Thymus (tissue), 14 donors: Measurements from ENCODE around the gene METTL18. TPM values are rescaled to one million over a fixed set of nuclear protein-coding genes. Genes with fewer than 3 reads are reported as not detected.

ENCODE experiments used
- DNase-seq, 9 donors: peaks; one replicate each; pipeline ENCODE4 v3.0.0-alpha.2; 2013; ENCODE audit warnings: low spot score in 9 of 9, low read depth in 6 of 9, missing footprints in 1 of 9
- H3K27ac ChIP-seq, 2 donors: one replicate each; pipeline ENCODE4 v1.5.1; 2013; ENCODE audit warnings: control low read depth in 1 of 2, low read depth in 1 of 2, low read length in 1 of 2, mild to moderate bottlenecking in 1 of 2, moderate library complexity in 1 of 2
- H3K27me3 ChIP-seq, 2 donors: one replicate each; pipeline ENCODE4 v1.5.1; 2013; ENCODE audit warnings: low read length in 1 of 2; ENCODE audit not compliant: control insufficient read depth in 2 of 2, insufficient read depth in 1 of 2
- H3K36me3 ChIP-seq, 2 donors: one replicate each; pipeline ENCODE4 v1.5.1; 2013; ENCODE audit warnings: low read length in 1 of 2, mild to moderate bottlenecking in 1 of 2, moderate library complexity in 1 of 2; ENCODE audit not compliant: control insufficient read depth in 2 of 2, insufficient read depth in 2 of 2
- H3K4me1 ChIP-seq, 2 donors: one replicate each; pipeline ENCODE4 v1.5.1; 2013; ENCODE audit warnings: low read length in 2 of 2; ENCODE audit not compliant: control insufficient read depth in 2 of 2, insufficient read depth in 2 of 2
- H3K4me3 ChIP-seq, 2 donors: one replicate each; pipeline ENCODE4 v1.5.1; 2013; ENCODE audit warnings: low read length in 2 of 2, control low read depth in 1 of 2, mild to moderate bottlenecking in 1 of 2
- H3K9me3 ChIP-seq, 2 donors: one replicate each; pipeline ENCODE4 v1.5.1; 2013; ENCODE audit warnings: low read length in 1 of 2, mild to moderate bottlenecking in 1 of 2; ENCODE audit not compliant: control insufficient read depth in 2 of 2, insufficient read depth in 1 of 2
- whole genome bisulfite sequencing: extraction: QIAGEN DNeasy Blood & Tissue Kit; methylation state at CpG from one replicate; pipeline ENCODE4 v1.1.7; 2013; 5-methylcytosine and 5-hydroxymethylcytosine counted together
- long read RNA-seq, 10 donors: transcript quantifications; one replicate each; lab custom pipeline, GENCODE V29; 2026
- polyA plus RNA-seq: library from polyadenylated mRNA; stranded (reverse); fragments of 200-250 nt; gene quantifications from one replicate; pipeline ENCODE4 v1.2.3, GENCODE V29; 2013
- total RNA-seq: library from RNA; stranded (reverse); fragments of 120-200 nt; gene quantifications from one replicate; pipeline ENCODE4 v1.2.4, GENCODE V29; 2013
- donor health status: healthy.

The METTL18 gene
- total RNA-seq (16.7 TPM), polyA plus RNA-seq (24.6 TPM)
- long read RNA-seq, donor 1, partial matches to known transcripts, result 0 of 1 reads
- long read RNA-seq, donor 1, other reads (novel, unspliced or antisense), result 0 of 1 reads
- long read RNA-seq, donor 2, transcript METTL18-202 (2 exons, 1,521 nt), result major isoform, 14 of 16 reads
- long read RNA-seq, donor 2, partial matches to known transcripts, result 0 of 16 reads
- long read RNA-seq, donor 2, other reads (novel, unspliced or antisense), result 0 of 16 reads
- long read RNA-seq, donor 3, transcript METTL18-202 (2 exons, 1,521 nt), result major isoform, 11 of 29 reads
- long read RNA-seq, donor 3, partial matches to known transcripts, result 16 of 29 reads
- long read RNA-seq, donor 3, other reads (novel, unspliced or antisense), result 0 of 29 reads
- long read RNA-seq, donor 4, transcript METTL18-202 (2 exons, 1,521 nt), result major isoform, 6 of 6 reads
- long read RNA-seq, donor 4, partial matches to known transcripts, result 0 of 6 reads
- long read RNA-seq, donor 4, other reads (novel, unspliced or antisense), result 0 of 6 reads
- long read RNA-seq, donor 5, transcript METTL18-202 (2 exons, 1,521 nt), result major isoform, 10 of 12 reads
- long read RNA-seq, donor 5, partial matches to known transcripts, result 0 of 12 reads
- long read RNA-seq, donor 5, other reads (novel, unspliced or antisense), result 0 of 12 reads
- long read RNA-seq, donor 6, partial matches to known transcripts, result 0 of 4 reads
- long read RNA-seq, donor 6, other reads (novel, unspliced or antisense), result 0 of 4 reads
- long read RNA-seq, donor 7, partial matches to known transcripts, result 6 of 10 reads
- long read RNA-seq, donor 7, other reads (novel, unspliced or antisense), result 0 of 10 reads
- long read RNA-seq, donor 8, partial matches to known transcripts, result 0 of 3 reads
- long read RNA-seq, donor 8, other reads (novel, unspliced or antisense), result 0 of 3 reads
- long read RNA-seq, donor 9, transcript METTL18-202 (2 exons, 1,521 nt), result major isoform, 8 of 10 reads
- long read RNA-seq, donor 9, partial matches to known transcripts, result 0 of 10 reads
- long read RNA-seq, donor 9, other reads (novel, unspliced or antisense), result 0 of 10 reads
- long read RNA-seq, donor 10, transcript METTL18-202 (2 exons, 1,521 nt), result major isoform, 6 of 8 reads
- long read RNA-seq, donor 10, partial matches to known transcripts, result 0 of 8 reads
- long read RNA-seq, donor 10, other reads (novel, unspliced or antisense), result 0 of 8 reads

- under 1% methylated on average over 48 of the region's 48 CpGs for WGBS
- Histone ChIP-seq H3K4me3 (peak within 1 kb of the TSS; percentile 63 to 79), H3K36me3 (peaks cover 0 to 6% of the 10 kb centered on the region in 2 donors), H3K27me3 (no peaks in the 10 kb centered on the region), H3K4me1 (peaks cover 9 to 11% of the 10 kb centered on the region in 2 donors), H3K9me3 (no peaks in the 10 kb centered on the region), H3K27ac (peak within 1 kb of the TSS; percentile 72 to 87)
- DNase-seq, result peak; percentile 89 to 98 (median 94)
These were observed at the start of gene METTL18 for GRCh38 chr1:169794530-169795416. TSS of gene METTL18 (minus strand) at chr1:169794907. CDS start at chr1:169793695, 1,212 bp downstream.

GRCh38 chr1:169838942-169839341, 44.2 kb upstream of the METTL18 start:
- Histone ChIP-seq H3K36me3 (peaks cover 7 to 44% of the 10 kb centered on the region in 2 donors), H3K4me1 (no peaks in the 10 kb centered on the region), H3K27ac (no peak overlapping the region), H3K9me3 (no peaks in the 10 kb centered on the region), H3K27me3 (no peaks in the 10 kb centered on the region), H3K4me3 (no peak overlapping the region)
- over 99% methylated on average over 4 of the region's 4 CpGs for WGBS
- DNase-seq, result no peak

- Histone ChIP-seq H3K4me1 (no peaks in the 10 kb centered on the region), H3K4me3 (no peak overlapping the region), H3K36me3 (peaks cover 16 to 51% of the 10 kb centered on the region in 2 donors), H3K9me3 (no peaks in the 10 kb centered on the region), H3K27me3 (no peaks in the 10 kb centered on the region), H3K27ac (no peak overlapping the region)
- 95% methylated on average over 1 of the region's 1 CpG for WGBS
- no peak for DNase-seq
These were observed 41.5 kb upstream of the METTL18 start for GRCh38 chr1:169836198-169836597.

GRCh38 chr1:169835647-169836046, 40.9 kb upstream of the METTL18 start:
- no peak for DNase-seq
- Histone ChIP-seq H3K9me3 (no peaks in the 10 kb centered on the region), H3K4me1 (no peaks in the 10 kb centered on the region), H3K27ac (no peak overlapping the region), H3K36me3 (peaks cover 17 to 49% of the 10 kb centered on the region in 2 donors), H3K4me3 (no peak overlapping the region), H3K27me3 (no peaks in the 10 kb centered on the region)
- WGBS, result 96% methylated on average over 1 of the region's 1 CpG

- DNase-seq, result no peak
- no peaks in the 10 kb centered on the region for H3K27me3 ChIP-seq
- H3K4me3 ChIP-seq, result no peak overlapping the region
- peaks cover 20 to 55% of the 10 kb centered on the region in 2 donors for H3K36me3 ChIP-seq
- no peak overlapping the region for H3K27ac ChIP-seq
- 99% methylated on average over 1 of the region's 1 CpG for WGBS
- no peaks in the 10 kb centered on the region for H3K9me3 ChIP-seq
- H3K4me1 ChIP-seq, result no peaks in the 10 kb centered on the region
These were observed 40.2 kb upstream of the METTL18 start for GRCh38 chr1:169834869-169835268.

- Histone ChIP-seq H3K4me1 (no peaks in the 10 kb centered on the region), H3K4me3 (no peak overlapping the region), H3K27ac (no peak overlapping the region), H3K36me3 (peaks cover 12 to 53% of the 10 kb centered on the region in 2 donors), H3K9me3 (no peaks in the 10 kb centered on the region), H3K27me3 (no peaks in the 10 kb centered on the region)
- DNase-seq, result no peak
- 85% methylated on average over 4 of the region's 4 CpGs for WGBS
These were observed 38.6 kb upstream of the METTL18 start for GRCh38 chr1:169833179-169833901.

- no peak overlapping the region for H3K27ac ChIP-seq
- H3K27me3 ChIP-seq, result no peaks in the 10 kb centered on the region
- WGBS, result 95% methylated on average over 1 of the region's 1 CpG
- H3K4me3 ChIP-seq, result no peak overlapping the region
- H3K4me1 ChIP-seq, result no peaks in the 10 kb centered on the region
- H3K36me3 ChIP-seq, result peaks cover 17 to 47% of the 10 kb centered on the region in 2 donors
- DNase-seq, result no peak
- no peaks in the 10 kb centered on the region for H3K9me3 ChIP-seq
These were observed 35.0 kb upstream of the METTL18 start for GRCh38 chr1:169829671-169830070.

GRCh38 chr1:169824153-169824552, 29.4 kb upstream of the METTL18 start:
- no peak overlapping the region for H3K4me3 ChIP-seq
- no peak overlapping the region for H3K27ac ChIP-seq
- H3K9me3 ChIP-seq, result no peaks in the 10 kb centered on the region
- 97% methylated on average over 3 of the region's 3 CpGs for WGBS
- H3K36me3 ChIP-seq, result peaks cover 14 to 37% of the 10 kb centered on the region in 2 donors
- H3K27me3 ChIP-seq, result no peaks in the 10 kb centered on the region
- DNase-seq, result no peak
- no peaks in the 10 kb centered on the region for H3K4me1 ChIP-seq
